GM19035 (cell line): ENCODE data around the gene IGSF21.

Experiments used
- ATAC-seq: cut with Tn5 transposase; IDR thresholded peaks from one replicate; pipeline ENCODE4 v1.9.1; 2021; ENCODE audit not compliant: unreplicated experiment

The IGSF21 gene

DNA sequence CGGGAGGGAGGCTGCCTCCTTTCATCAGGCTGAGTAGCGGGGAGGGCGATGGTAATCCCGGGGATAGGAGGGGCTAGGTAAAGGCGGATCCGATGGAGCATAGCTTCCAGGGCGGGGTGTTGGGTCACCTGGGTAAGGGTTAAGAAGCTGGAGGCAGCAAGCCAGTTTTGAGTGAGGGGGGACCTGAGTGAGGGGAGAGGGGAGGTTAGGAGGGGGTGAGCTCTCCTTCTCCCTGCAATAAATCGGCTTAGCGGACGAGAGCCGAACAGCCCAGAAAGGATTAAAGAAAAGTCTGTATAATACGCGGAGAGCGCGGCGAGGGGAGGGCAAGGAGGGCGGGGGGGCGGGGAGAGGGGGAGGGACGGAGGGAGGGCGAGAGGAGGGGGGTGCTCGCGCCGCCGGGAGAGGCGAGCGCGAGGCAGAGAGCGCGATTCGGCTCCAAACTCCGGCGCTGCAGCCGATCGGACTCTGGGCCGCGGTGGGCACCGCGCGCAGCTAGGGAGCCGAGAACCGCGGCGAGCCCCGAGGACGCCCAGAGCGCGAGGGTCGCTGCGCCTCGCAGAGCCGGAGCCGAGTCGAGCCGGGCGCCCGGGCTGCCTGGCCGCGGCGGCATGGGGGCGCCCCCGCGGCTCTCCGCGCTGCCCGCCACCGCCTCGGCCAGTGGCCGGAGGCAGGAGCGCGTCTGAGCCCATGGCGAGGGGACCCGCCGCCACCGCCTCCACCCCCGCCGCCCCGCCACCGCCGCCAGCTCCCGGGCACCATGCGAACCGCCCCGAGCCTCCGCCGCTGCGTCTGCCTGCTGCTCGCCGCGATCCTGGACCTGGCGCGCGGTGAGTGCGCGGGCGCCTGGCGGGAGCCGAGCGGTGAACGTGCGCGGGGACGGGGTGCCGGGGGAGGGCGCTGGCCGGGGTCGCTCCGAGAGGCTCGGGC lies at the start of gene IGSF21:
Gene IGSF21 (plus strand): TSS at position 430 of the 930 bp plus-strand sequence. CDS start 331 bp downstream, at position 761.
- no peak for ATAC-seq

GRCh38 chr1:18058206-18058921 lies 49.2 kb upstream of the IGSF21 start:
- no peak for ATAC-seq

DNA sequence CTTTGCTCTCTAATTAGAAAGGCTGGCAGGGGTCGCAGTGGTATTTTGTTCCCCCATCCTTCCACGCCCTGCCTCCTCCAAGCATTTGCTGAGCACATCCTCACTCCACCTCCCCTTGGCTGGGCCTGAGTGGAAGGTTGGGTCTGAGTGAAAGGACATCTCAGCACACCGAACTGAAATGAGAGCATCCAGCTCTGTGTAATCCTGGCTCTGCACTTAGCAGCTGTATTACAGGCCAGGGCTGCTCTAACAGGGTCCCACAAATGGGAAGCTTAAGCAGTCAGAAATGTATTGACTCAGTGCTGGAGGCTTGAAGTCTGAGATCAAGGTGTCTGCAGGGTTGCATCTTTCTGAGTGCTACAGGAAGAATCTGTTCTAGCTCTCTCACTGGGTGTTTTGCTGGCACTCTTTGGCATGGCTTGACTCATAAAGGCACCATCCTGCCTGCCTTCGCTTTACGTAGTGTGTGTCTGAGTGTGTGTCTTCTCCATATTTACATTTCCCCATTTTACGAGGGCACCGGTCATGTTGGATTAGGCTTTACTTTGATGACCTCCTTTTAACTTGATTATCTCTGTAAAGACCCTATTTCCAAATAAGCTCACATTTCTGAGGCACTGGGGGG lies 48.5 kb upstream of the IGSF21 start:
- ATAC-seq = no peak

- ATAC-seq = no peak
Measured at GRCh38 chr1:18060366-18060765, 47.2 kb upstream of the IGSF21 start.

DNA sequence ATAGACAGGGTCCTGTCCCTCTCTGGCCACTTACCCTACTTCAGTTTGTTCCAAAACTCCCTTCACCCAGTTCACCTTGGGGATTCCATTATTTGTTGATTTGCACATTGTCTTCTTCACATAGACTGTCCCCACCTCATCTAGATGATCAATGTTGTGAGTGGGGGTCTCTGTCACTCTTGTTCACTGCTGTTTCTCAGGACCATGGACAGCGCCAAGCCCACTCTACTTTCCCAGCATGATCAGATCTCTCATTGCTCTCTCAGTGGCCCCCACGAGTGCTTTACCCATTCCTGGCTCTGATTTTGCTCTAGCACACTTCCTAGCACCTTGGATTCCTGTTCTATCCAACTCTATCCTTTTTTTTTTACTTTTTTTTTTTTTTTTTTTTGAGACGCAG lies 45.4 kb upstream of the IGSF21 start:
- ATAC-seq = no peak

- ATAC-seq = no peak
Measured at GRCh38 chr1:18064534-18064933, 43.1 kb upstream of the IGSF21 start.

- no peak for ATAC-seq
Measured at GRCh38 chr1:18066576-18066975, 41.0 kb upstream of the IGSF21 start.

- ATAC-seq = no peak
Measured at GRCh38 chr1:18069903-18070302, 37.7 kb upstream of the IGSF21 start.

- no peak for ATAC-seq
Measured at GRCh38 chr1:18072066-18072465, 35.5 kb upstream of the IGSF21 start.

DNA sequence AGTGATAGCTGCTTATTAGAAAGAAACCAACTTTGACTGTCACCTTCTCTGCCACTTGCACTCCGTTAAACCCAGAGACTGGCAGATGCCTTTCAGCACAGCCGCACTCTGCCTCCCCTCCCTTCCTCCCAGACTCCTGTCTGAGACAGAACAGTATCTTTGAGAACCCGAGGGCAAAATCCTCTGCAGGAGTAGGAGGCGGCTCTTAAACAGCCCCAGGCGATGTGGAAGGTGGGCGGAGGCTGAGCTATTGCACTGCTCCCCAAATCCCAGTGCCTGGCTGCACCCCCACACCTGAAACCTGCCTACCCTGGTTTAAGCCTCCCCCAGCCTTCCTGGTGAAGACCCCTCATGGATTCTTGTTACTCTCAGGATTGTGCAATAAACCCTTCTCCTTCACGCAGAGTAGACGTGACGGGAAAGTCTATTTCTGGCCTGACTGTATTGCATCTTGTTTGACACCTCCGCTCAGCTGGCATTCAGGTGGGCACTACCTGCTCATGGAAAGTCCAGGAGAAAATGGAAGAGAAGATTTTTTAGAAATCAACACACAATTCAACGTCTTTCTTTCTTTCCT lies 34.4 kb upstream of the IGSF21 start:
- ATAC-seq = no peak

DNA sequence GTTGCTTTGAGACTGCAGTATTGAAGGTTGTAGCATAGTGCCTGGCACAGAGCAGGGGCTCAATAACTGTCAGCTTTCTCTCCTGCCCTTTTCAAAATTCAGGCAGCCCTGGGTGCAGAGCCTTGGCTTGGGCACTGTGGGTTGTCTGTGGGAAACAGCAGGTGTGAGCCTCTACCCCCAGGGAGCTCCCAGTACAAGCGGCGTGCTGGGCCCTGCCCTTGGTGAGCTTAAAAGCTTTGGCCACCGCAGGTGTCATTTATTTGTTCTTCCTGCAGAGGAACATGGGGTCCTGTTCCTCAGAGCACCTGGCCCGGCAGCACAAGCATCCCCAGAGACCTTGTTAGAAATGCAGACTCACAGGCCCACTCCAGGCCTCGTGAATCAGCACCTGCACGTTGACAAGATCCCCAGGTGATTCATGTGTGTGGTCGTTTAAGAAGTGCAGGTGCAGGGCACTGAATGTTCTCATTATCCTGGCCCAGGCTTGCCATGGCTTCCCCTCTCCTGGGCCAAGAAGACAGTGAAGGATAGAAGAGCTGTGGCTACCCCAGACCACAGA lies 29.9 kb upstream of the IGSF21 start:
- ATAC-seq = no peak

DNA sequence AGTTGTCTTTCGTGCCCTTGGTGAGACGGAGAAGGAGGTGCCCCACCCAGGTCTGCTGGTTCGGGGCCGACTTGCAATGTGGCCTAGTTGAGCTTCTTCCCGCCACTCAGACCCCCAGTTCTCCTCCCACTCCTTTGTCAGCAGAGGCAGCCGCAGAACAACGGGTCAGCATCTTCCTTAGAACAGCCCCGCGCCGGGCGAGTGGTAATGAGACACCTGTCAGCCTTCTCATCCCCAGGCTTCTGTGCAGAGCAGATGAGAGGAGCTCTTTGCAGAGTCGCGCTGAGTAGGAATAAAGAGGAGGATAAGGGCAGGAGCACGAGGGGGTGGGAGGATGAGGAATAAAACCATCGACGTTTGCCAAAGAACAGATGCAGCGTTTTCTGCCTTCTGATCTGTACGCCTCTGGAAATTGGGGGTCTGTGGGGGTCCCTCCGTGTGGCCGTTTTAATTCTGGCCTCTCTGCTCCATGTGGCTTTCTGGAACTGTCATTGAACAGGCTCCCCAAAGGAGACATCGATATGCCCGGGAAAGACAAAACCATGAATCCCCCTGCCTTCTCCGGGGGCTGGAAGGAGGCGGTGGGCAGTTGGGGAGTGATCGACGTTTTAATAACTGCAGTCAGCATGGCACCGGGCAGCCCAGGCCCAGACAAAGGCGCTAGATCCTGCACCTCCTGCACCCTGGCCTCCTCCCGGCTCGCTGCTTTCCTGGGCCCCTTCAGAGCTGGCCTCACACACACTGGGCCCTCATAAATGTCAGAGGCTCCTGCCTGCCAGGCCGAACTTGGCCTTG lies 27.5 kb upstream of the IGSF21 start:
- no peak for ATAC-seq

- ATAC-seq = no peak
Measured at GRCh38 chr1:18085387-18086074, 22.1 kb upstream of the IGSF21 start.

GRCh38 chr1:18088077-18088594 lies 19.5 kb upstream of the IGSF21 start:
- no peak for ATAC-seq

DNA sequence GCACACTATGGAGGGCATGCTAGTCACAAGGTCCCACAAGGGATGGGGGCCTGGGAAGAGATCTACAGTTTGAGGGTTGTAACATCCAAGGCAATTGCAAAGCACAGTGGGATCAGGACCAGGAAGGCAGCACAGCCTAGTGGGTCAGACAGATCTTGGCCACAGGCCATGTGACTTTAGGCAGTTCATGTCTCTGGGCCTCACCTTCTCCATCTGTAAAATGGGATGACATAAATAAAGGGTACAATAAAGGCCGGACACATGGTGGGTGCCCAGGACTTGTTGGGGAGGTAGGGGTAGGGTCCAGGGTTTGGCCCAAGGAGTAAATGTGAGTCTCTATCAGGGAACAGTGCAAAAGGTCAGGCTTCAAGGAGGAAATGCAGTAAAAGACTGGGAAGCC lies 18.1 kb upstream of the IGSF21 start:
- ATAC-seq = no peak

GRCh38 chr1:18090636-18091035 lies 17.0 kb upstream of the IGSF21 start:
- no peak for ATAC-seq

DNA sequence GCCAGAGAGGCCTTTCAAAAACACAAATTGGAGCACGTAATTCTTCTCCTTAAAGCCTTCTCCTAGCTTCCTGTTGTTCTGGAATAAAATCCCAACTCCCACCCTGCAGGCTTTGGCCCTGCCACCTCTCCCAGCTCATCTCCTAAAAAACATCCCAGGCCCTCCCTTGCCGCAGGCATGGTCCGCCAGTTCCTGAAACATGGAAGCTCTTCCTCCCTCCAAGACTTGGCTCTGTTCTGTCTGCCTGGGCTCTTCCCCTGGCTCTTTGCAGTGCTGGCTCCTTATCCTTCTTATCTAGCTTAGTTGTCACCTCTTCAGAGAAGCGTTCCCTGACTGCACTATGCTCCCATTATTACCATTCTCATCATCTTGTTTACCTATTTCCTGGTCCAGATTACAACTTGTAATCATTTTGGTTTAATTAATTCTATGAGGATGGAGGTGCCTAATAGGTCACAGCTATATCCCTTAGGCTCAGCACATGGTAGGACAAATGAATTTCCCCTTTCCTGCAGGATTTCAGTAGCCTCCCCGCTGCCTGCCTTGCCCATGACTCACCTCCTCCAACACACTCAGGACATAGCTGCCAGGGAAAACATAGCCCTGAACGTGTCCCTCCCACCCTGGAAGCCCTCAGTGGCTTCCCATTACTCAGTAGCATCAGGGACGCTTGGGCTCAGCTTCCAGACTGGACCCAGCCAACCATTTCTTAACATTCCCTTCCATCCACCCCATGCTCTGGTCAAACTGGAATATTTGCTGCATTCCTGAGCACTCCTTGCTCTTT lies 15.7 kb upstream of the IGSF21 start:
- no peak for ATAC-seq

- no peak for ATAC-seq
Measured at GRCh38 chr1:18093193-18093592, 14.4 kb upstream of the IGSF21 start.

- no peak for ATAC-seq
Measured at GRCh38 chr1:18093646-18094045, 14.0 kb upstream of the IGSF21 start.
